Activated naive CD8-positive, alpha-beta T cell treated with anti-CD3 and anti-CD28 coated beads, Interleukin-2, amount 10 ng/mL, durations not matched to agents 7 days and 5 days (primary cell): Measurements from ENCODE around the gene C1orf159. TPM values are rescaled to one million over a fixed set of nuclear protein-coding genes. Genes with fewer than 3 reads are reported as not detected.

Experiments used
- ATAC-seq: fragments of 150-1000 bp; cut with Tn5 transposase; one replicate; pipeline ENCODE4 v1.10.0; 2021; ENCODE audit warnings: low read depth, moderate library complexity
- POLR2A ChIA-PET: fragments of 350-600 bp; sonication (Branson Sonifier 250); formaldehyde crosslinking; loops from one replicate; lab custom pipeline; 2021; ENCODE audit warnings: antibody characterized with exemption; lab: Charles Lee
- DNase-seq: peaks from one replicate; pipeline ENCODE4 v3.0.0; 2021
- H3K27ac Mint-ChIP-seq: one replicate; pipeline ENCODE4 v1.8.0; 2022; ENCODE audit warnings: mild to moderate bottlenecking, mixed read lengths
- H3K27me3 Mint-ChIP-seq: one replicate; pipeline ENCODE4 v1.8.0; 2022; ENCODE audit warnings: mild to moderate bottlenecking, moderate library complexity, mixed read lengths
- H3K36me3 Mint-ChIP-seq: one replicate; pipeline ENCODE4 v1.8.0; 2021; ENCODE audit warnings: mild to moderate bottlenecking, mixed read lengths
- H3K4me1 Mint-ChIP-seq: one replicate; pipeline ENCODE4 v1.8.0; 2021; ENCODE audit warnings: mixed read lengths
- H3K4me3 Mint-ChIP-seq: one replicate; pipeline ENCODE4 v1.8.0; 2022; ENCODE audit warnings: mild to moderate bottlenecking, moderate library complexity, mixed read lengths
- H3K9me3 Mint-ChIP-seq: one replicate; pipeline ENCODE4 v1.8.0; 2021; ENCODE audit warnings: mixed read lengths
- total RNA-seq, 2 experiments: library from RNA; stranded (reverse); gene quantifications; one replicate each; pipeline ENCODE4 v1.2.3, GENCODE V29; 2021

The C1orf159 gene
- 10 to 100 TPM; 22.7 to 23.0 TPM for total RNA-seq

GRCh38 chr1:1115786-1116700 is at the start of gene C1orf159:
Gene C1orf159, minus strand, starts transcription at chr1:1116089. Its CDS starts 24,546 bp downstream, at chr1:1091543.
- no peaks in the 10 kb centered on the region for H3K27me3 Mint-ChIP-seq
- peaks cover 11% of the 10 kb centered on the region for H3K9me3 Mint-ChIP-seq
- peaks cover 7% of the 10 kb centered on the region for H3K4me1 Mint-ChIP-seq
- H3K36me3 Mint-ChIP-seq, result peaks cover 25% of the 10 kb centered on the region
- peak within 1 kb of the TSS; percentile 90 for H3K4me3 Mint-ChIP-seq
- peak; percentile 92 for ATAC-seq
- POLR2A ChIA-PET, result interaction anchor here (0.8 to 2.0 kb wide), 4 partner anchors 12 to 189 kb away, joined by 3 to 8 read pairs (median 3); partner anchors contain the start of genes B3GALT6 and SDF4
- DNase-seq, result peak; percentile 99
- peak within 1 kb of the TSS; percentile 89 for H3K27ac Mint-ChIP-seq

- H3K27me3 Mint-ChIP-seq, result peaks cover 3% of the 10 kb centered on the region
- H3K4me3 Mint-ChIP-seq, result no peak overlapping the region
- POLR2A ChIA-PET, result interaction anchor here (1.0 kb wide), 1 partner anchor 12 kb away, joined by 3 read pairs; no protein-coding TSS in a partner anchor
- peaks cover 2% of the 10 kb centered on the region for H3K4me1 Mint-ChIP-seq
- no peak overlapping the region for H3K27ac Mint-ChIP-seq
- H3K36me3 Mint-ChIP-seq, result no peaks in the 10 kb centered on the region
- DNase-seq, result no peak
- ATAC-seq, result no peak
- H3K9me3 Mint-ChIP-seq, result no peaks in the 10 kb centered on the region
Measured at GRCh38 chr1:1165485-1165884, 49.6 kb upstream of the C1orf159 start.

- H3K9me3 Mint-ChIP-seq, result no peaks in the 10 kb centered on the region
- H3K36me3 Mint-ChIP-seq, result no peaks in the 10 kb centered on the region
- POLR2A ChIA-PET, result interaction anchor here (1.0 kb wide), 1 partner anchor 12 kb away, joined by 3 read pairs; no protein-coding TSS in a partner anchor
- ATAC-seq (no peak), DNase-seq (no peak)
- H3K4me1 Mint-ChIP-seq, result no peaks in the 10 kb centered on the region
- H3K27me3 Mint-ChIP-seq, result no peaks in the 10 kb centered on the region
- H3K27ac Mint-ChIP-seq, result no peak overlapping the region
- no peak overlapping the region for H3K4me3 Mint-ChIP-seq
Measured at GRCh38 chr1:1164701-1165451, 49.0 kb upstream of the C1orf159 start.

- Mint-ChIP-seq H3K27me3 (no peaks in the 10 kb centered on the region), H3K27ac (no peak overlapping the region), H3K4me1 (no peaks in the 10 kb centered on the region), H3K4me3 (no peak overlapping the region), H3K9me3 (no peaks in the 10 kb centered on the region), H3K36me3 (no peaks in the 10 kb centered on the region)
- DNase-seq (no peak), ATAC-seq (no peak)
- POLR2A ChIA-PET, result no interaction called here
Measured at GRCh38 chr1:1164361-1164700, 48.4 kb upstream of the C1orf159 start.

GRCh38 chr1:1163538-1164070 is 47.7 kb upstream of the C1orf159 start:
- Mint-ChIP-seq H3K27me3 (no peaks in the 10 kb centered on the region), H3K9me3 (no peaks in the 10 kb centered on the region), H3K36me3 (no peaks in the 10 kb centered on the region), H3K4me1 (no peaks in the 10 kb centered on the region), H3K27ac (no peak overlapping the region), H3K4me3 (no peak overlapping the region)
- ATAC-seq, result no peak
- POLR2A ChIA-PET, result no interaction called here
- DNase-seq, result no peak

GRCh38 chr1:1162597-1163537 is 47.0 kb upstream of the C1orf159 start:
- H3K36me3 Mint-ChIP-seq, result no peaks in the 10 kb centered on the region
- H3K9me3 Mint-ChIP-seq, result no peaks in the 10 kb centered on the region
- no peaks in the 10 kb centered on the region for H3K4me1 Mint-ChIP-seq
- POLR2A ChIA-PET, result interaction anchor here (0.5 kb wide), 1 partner anchor 25 kb away, joined by 3 read pairs; no protein-coding TSS in a partner anchor
- no peak overlapping the region for H3K4me3 Mint-ChIP-seq
- no peaks in the 10 kb centered on the region for H3K27me3 Mint-ChIP-seq
- DNase-seq (no peak), ATAC-seq (no peak)
- no peak overlapping the region for H3K27ac Mint-ChIP-seq

- Mint-ChIP-seq H3K36me3 (no peaks in the 10 kb centered on the region), H3K9me3 (no peaks in the 10 kb centered on the region), H3K4me3 (no peak overlapping the region), H3K4me1 (peaks cover 1% of the 10 kb centered on the region), H3K27ac (no peak overlapping the region), H3K27me3 (no peaks in the 10 kb centered on the region)
- no peak for DNase-seq
- POLR2A ChIA-PET, result no interaction called here
- ATAC-seq, result no peak
Measured at GRCh38 chr1:1161683-1162079, 45.8 kb upstream of the C1orf159 start.

- peaks cover 1% of the 10 kb centered on the region for H3K4me1 Mint-ChIP-seq
- POLR2A ChIA-PET, result no interaction called here
- no peaks in the 10 kb centered on the region for H3K9me3 Mint-ChIP-seq
- no peak overlapping the region for H3K4me3 Mint-ChIP-seq
- H3K27me3 Mint-ChIP-seq, result no peaks in the 10 kb centered on the region
- no peak overlapping the region for H3K27ac Mint-ChIP-seq
- DNase-seq (no peak), ATAC-seq (no peak)
- H3K36me3 Mint-ChIP-seq, result no peaks in the 10 kb centered on the region
Measured at GRCh38 chr1:1161078-1161682, 45.3 kb upstream of the C1orf159 start.

- ATAC-seq (no peak), DNase-seq (no peak)
- Mint-ChIP-seq H3K4me3 (no peak overlapping the region), H3K27me3 (no peaks in the 10 kb centered on the region), H3K9me3 (no peaks in the 10 kb centered on the region), H3K36me3 (no peaks in the 10 kb centered on the region), H3K4me1 (peaks cover 1% of the 10 kb centered on the region), H3K27ac (no peak overlapping the region)
- POLR2A ChIA-PET, result no interaction called here
Measured at GRCh38 chr1:1160281-1160930, 44.5 kb upstream of the C1orf159 start.

- Mint-ChIP-seq H3K4me3 (peak overlapping the region; percentile 39), H3K9me3 (peaks cover 7% of the 10 kb centered on the region), H3K4me1 (peaks cover 1% of the 10 kb centered on the region), H3K36me3 (peaks cover 3% of the 10 kb centered on the region), H3K27me3 (no peaks in the 10 kb centered on the region), H3K27ac (peak overlapping the region; percentile 56)
- ATAC-seq (peak; percentile 71), DNase-seq (peak; percentile 73)
- POLR2A ChIA-PET, result interaction anchor here (1.2 to 2.9 kb wide), 6 partner anchors 14 to 115 kb away, joined by 3 to 12 read pairs (median 6); partner anchors contain the start of genes B3GALT6, SDF4, TTLL10 and UBE2J2
Measured at GRCh38 chr1:1157914-1158710, 42.2 kb upstream of the C1orf159 start.

- peak overlapping the region; percentile 70 for H3K4me3 Mint-ChIP-seq
Measured at GRCh38 chr1:1157426-1157913, 41.6 kb upstream of the C1orf159 start.

More at GRCh38 chr1:1157426-1157913, 41.6 kb upstream of the C1orf159 start:
- H3K9me3 Mint-ChIP-seq, result peaks cover 14% of the 10 kb centered on the region
- no peaks in the 10 kb centered on the region for H3K27me3 Mint-ChIP-seq
- peaks cover 8% of the 10 kb centered on the region for H3K36me3 Mint-ChIP-seq
- POLR2A ChIA-PET, result interaction anchor here (1.2 to 2.9 kb wide), 6 partner anchors 13 to 116 kb away, joined by 3 to 12 read pairs (median 6); partner anchors contain the start of genes B3GALT6, SDF4, TTLL10 and UBE2J2
- peak overlapping the region; percentile 48 for H3K27ac Mint-ChIP-seq
- DNase-seq, result peak; percentile 71
- H3K4me1 Mint-ChIP-seq, result peaks cover 1% of the 10 kb centered on the region
- peak; percentile 80 for ATAC-seq
